C4-2B (cell line): Measurements from ENCODE around the gene ANKRD63.

Experiments used
- CTCF ChIP-seq: fragments of 450-650 bp; conservative IDR thresholded peaks from 2 replicates; pipeline ENCODE4 v1.5.1; 2017; ENCODE audit warnings: mild to moderate bottlenecking
- ZFX ChIP-seq: fragments of 450-650 bp; IDR thresholded peaks from 2 replicates; pipeline ENCODE4 v1.6.1; 2017

DNA sequence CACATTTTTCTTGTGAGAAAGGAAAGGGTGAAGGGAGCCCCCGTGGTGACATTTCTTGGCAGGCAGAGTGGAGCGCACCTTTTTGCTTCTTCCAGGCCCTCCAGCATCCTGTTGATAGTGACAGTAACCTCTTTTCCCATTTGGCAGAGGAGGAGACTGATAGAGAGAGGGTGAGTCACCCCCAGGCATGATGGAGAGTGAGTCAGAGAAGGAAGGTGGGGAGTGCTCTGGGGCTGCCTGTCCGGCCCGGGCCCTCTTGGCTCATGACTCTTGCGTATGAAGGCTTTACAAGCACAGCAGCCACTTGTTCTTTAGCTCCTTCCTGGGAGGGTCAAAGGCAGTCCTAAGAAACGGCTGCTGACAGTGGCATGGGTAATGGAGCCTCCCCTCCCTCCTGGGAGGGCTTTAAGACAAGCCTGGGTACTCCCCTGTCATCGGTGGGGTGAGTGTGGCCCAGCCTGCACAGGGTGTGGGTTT lies 16.0 kb downstream of the ANKRD63 start:
- TF ChIP-seq CTCF (no peak), ZFX (no peak)
